ENCODE data around the gene RPS15. TPM values are rescaled to one million over a fixed set of nuclear protein-coding genes. Genes with fewer than 3 reads are reported as not detected.

The RPS15 gene
- total RNA-seq, 2 donors from 2014 or later, result 2,008 to 2,166 TPM

DNA sequence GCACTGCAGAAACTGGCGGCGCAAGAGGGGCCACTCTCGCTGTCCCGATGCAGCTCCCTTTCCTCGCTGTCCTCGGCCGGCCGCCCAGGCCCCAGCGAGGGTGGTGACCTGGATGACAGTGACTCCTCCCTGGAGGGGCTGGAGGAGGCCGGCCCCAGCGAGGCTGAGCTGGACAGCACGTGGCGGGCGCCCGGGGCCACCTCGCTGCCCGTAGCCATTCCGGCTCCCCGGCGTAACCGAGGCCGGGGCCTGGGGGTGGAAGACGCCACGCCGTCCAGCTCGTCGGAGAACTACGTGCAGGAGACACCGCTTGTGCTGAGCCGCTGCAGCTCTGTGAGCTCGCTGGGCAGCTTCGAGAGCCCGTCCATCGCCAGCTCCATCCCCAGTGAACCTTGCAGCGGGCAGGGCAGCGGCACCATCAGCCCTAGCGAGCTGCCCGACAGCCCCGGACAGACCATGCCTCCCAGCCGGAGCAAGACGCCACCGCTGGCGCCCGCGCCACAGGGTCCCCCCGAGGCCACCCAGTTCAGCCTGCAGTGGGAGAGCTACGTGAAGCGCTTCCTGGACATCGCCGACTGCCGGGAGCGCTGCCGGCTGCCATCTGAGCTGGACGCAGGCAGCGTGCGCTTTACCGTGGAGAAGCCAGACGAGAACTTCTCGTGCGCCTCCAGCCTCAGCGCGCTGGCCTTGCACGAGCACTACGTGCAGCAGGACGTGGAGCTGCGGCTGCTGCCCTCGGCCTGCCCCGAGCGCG, 28.4 kb downstream of the RPS15 start:
- TF ChIP-seq POLR2A (IDR thresholded peaks at IDR 0.05), result no peak
- TF ChIP-seq, protein P1, sequence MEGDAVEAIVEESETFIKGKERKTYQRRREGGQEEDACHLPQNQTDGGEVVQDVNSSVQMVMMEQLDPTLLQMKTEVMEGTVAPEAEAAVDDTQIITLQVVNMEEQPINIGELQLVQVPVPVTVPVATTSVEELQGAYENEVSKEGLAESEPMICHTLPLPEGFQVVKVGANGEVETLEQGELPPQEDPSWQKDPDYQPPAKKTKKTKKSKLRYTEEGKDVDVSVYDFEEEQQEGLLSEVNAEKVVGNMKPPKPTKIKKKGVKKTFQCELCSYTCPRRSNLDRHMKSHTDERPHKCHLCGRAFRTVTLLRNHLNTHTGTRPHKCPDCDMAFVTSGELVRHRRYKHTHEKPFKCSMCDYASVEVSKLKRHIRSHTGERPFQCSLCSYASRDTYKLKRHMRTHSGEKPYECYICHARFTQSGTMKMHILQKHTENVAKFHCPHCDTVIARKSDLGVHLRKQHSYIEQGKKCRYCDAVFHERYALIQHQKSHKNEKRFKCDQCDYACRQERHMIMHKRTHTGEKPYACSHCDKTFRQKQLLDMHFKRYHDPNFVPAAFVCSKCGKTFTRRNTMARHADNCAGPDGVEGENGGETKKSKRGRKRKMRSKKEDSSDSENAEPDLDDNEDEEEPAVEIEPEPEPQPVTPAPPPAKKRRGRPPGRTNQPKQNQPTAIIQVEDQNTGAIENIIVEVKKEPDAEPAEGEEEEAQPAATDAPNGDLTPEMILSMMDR (IDR thresholded peaks at IDR 0.05), result no peak
- Histone ChIP-seq H3K27me3 (peaks cover 0 to 41% of the 10 kb centered on the region in 2 donors), H3K4me1 (peaks cover 61% of the 10 kb centered on the region)

DNA sequence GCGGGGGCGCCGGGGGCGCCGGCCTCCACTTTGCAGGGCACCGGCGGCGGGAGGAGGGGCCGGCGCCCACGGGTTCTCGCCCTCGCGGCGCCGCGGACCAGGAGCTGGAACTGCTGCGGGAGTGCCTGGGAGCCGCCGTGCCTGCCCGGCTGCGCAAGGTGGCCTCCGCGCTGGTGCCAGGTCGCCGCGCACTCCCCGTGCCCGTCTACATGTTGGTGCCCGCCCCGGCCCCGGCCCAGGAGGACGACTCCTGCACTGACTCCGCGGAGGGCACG, 29.0 kb downstream of the RPS15 start:
- no peak for DNase-seq
- intact Hi-C loops (cut with DNase I), result no loop called here
- no peak for ATAC-seq
- H3K27ac ChIP-seq, result no peak overlapping the region
- peaks cover 67% of the 10 kb centered on the region for H3K4me1 ChIP-seq
- peaks cover 0 to 46% of the 10 kb centered on the region in 2 donors for H3K27me3 ChIP-seq
- 5% methylated on average over 33 of the region's 36 CpGs; no CpG with 5 or more reads in 1 of the 2 donors for WGBS, 2 donors
- no peak overlapping the region for H3K4me3 ChIP-seq
- no peaks in the 10 kb centered on the region for H3K36me3 ChIP-seq (replicated peaks in 1 of 2; ENCODE audit: insufficient read depth in 1 of 2, low read depth in 2 of 2)
- TF ChIP-seq, protein P1 (IDR thresholded peaks at IDR 0.05), result no peak
- TF ChIP-seq POLR2A (IDR thresholded peaks at IDR 0.05), result no peak
- no peaks in the 10 kb centered on the region for H3K9me3 ChIP-seq

More for the DNA sequence above, 28.4 kb downstream of the RPS15 start:
- no peaks in the 10 kb centered on the region for H3K9me3 ChIP-seq
- WGBS, 2 donors, result 20 to 23% methylated on average over 2 to 40 of the region's 70 CpGs
- H3K4me3 ChIP-seq, result no peak overlapping the region
- DNase-seq, result no peak
- no peak overlapping the region for H3K27ac ChIP-seq
- intact Hi-C loops (cut with DNase I), result no loop called here
- no peaks in the 10 kb centered on the region for H3K36me3 ChIP-seq (replicated peaks in 1 of 2; ENCODE audit: insufficient read depth in 1 of 2, low read depth in 2 of 2)
- no peak for ATAC-seq

DNA sequence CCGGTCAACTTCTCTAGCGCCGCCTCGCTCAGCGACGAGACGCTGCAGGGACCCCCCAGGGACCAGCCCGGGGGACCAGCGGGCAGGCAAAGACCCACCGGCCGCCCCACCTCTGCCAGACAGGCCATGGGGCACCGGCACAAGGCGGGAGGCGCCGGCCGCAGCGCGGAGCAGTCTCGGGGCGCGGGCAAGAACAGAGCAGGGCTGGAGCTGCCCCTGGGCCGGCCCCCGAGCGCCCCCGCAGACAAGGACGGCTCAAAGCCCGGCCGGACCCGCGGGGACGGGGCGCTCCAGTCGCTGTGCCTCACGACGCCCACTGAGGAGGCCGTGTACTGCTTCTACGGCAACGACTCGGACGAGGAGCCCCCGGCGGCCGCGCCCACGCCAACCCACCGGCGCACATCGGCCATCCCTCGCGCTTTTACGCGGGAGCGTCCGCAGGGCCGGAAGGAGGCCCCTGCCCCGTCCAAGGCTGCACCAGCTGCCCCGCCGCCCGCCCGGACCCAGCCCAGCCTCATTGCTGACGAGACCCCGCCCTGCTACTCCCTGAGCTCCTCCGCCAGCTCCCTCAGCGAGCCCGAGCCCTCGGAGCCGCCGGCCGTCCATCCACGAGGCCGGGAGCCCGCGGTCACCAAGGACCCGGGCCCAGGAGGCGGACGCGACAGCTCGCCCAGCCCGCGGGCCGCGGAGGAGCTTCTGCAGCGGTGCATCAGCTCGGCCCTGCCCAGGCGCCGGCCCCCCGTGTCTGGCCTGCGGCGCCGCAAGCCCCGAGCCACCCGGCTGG, 29.5 kb downstream of the RPS15 start:
- intact Hi-C loops (cut with DNase I), result no loop called here
- Histone ChIP-seq H3K27ac (no peak overlapping the region), H3K36me3 (replicated peaks in 1 of 2; ENCODE audit: insufficient read depth in 1 of 2, low read depth in 2 of 2) (no peaks in the 10 kb centered on the region), H3K27me3 (peaks cover 0 to 51% of the 10 kb centered on the region in 2 donors), H3K9me3 (no peaks in the 10 kb centered on the region), H3K4me3 (no peak overlapping the region), H3K4me1 (peaks cover 72% of the 10 kb centered on the region)
- DNase-seq, result no peak
- no peak for ATAC-seq
- TF ChIP-seq, protein P1 (IDR thresholded peaks at IDR 0.05), result no peak
- TF ChIP-seq POLR2A (IDR thresholded peaks at IDR 0.05), result no peak
- WGBS, 2 donors, result 4% methylated on average over 13 of the region's 92 CpGs; no CpG with 5 or more reads in 1 of the 2 donors

DNA sequence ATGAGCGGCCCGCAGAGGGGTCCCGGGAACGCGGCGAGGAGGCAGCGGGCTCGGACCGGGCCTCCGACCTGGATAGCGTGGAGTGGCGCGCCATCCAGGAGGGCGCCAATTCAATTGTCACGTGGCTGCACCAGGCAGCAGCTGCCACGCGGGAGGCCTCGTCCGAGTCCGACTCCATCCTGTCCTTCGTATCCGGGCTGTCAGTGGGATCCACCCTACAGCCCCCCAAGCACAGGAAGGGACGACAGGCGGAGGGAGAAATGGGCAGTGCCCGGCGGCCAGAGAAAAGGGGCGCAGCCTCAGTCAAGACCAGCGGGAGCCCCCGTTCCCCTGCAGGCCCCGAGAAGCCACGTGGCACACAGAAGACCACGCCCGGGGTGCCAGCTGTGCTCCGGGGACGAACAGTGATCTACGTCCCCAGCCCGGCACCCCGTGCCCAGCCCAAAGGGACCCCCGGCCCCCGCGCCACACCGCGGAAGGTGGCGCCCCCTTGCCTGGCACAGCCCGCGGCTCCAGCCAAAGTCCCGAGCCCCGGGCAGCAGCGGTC, 30.2 kb downstream of the RPS15 start:
- Histone ChIP-seq H3K4me1 (peaks cover 79% of the 10 kb centered on the region), H3K27me3 (peaks cover 0 to 58% of the 10 kb centered on the region in 2 donors), H3K9me3 (no peaks in the 10 kb centered on the region), H3K27ac (no peak overlapping the region), H3K36me3 (replicated peaks in 1 of 2; ENCODE audit: insufficient read depth in 1 of 2, low read depth in 2 of 2) (no peaks in the 10 kb centered on the region), H3K4me3 (no peak overlapping the region)
- no peak for TF ChIP-seq POLR2A (IDR thresholded peaks at IDR 0.05)
- TF ChIP-seq, protein P1 (IDR thresholded peaks at IDR 0.05), result no peak
- intact Hi-C loops (cut with DNase I), result no loop called here
- DNase-seq (no peak), ATAC-seq (no peak)
- WGBS, 2 donors, result 4% methylated on average over 48 of the region's 49 CpGs; no CpG with 5 or more reads in 1 of the 2 donors

Measured in body of pancreas (tissue), 4 donors.